NCI-H2196 treated with DMSO at 0.1 percent for 48 hours (cell line): Measurements from ENCODE around the gene TRIM4.
"Not testable (repeated sequence)": the region's sequence is repeated elsewhere in the genome, so short reads cannot be mapped to it uniquely, and the experiment has no call there.

Experiments
- DNase-seq: peaks from one replicate; lab custom pipeline; 2025; ENCODE audit not compliant: unreplicated experiment; lab: John Stamatoyannopoulos, UW

Gene TRIM4, protein sequence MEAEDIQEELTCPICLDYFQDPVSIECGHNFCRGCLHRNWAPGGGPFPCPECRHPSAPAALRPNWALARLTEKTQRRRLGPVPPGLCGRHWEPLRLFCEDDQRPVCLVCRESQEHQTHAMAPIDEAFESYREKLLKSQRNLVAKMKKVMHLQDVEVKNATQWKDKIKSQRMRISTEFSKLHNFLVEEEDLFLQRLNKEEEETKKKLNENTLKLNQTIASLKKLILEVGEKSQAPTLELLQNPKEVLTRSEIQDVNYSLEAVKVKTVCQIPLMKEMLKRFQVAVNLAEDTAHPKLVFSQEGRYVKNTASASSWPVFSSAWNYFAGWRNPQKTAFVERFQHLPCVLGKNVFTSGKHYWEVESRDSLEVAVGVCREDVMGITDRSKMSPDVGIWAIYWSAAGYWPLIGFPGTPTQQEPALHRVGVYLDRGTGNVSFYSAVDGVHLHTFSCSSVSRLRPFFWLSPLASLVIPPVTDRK

DNA sequence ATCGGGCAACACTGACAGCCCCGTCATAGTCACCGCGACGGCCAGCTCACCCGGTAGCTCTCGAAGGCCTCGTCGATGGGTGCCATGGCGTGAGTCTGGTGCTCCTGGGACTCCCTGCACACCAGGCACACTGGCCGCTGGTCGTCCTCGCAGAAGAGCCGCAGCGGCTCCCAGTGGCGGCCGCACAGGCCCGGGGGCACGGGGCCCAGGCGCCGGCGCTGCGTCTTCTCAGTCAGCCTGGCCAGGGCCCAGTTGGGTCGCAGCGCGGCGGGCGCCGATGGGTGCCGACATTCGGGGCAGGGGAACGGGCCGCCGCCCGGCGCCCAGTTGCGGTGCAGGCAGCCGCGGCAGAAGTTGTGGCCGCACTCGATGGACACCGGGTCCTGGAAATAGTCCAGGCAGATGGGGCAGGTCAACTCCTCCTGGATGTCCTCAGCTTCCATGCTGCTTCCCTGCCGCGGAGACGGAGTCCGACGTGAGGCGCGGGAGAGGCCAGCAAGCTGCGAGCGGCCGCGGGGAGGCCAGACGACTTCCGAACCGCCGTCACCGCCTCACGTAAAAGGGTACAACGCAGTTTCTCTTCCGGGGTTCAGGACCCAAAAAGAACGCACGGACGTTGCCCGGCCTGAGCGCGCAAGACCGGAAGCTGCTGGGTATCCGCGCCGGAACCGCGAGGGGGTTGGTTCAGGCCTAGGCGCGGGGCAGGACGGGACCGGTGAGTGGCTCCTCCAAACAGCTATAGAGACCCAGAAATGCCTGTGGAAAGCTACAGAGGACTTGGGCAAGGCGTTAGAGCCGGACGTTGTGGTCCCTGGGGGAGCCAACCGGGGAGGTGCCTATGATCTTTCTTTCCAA, at the start of gene TRIM4:
TRIM4 (minus strand) TSS at position 572 of the 855 bp plus-strand sequence; CDS start at position 443, 129 bp downstream.
- peak; percentile 91 for DNase-seq

DNA sequence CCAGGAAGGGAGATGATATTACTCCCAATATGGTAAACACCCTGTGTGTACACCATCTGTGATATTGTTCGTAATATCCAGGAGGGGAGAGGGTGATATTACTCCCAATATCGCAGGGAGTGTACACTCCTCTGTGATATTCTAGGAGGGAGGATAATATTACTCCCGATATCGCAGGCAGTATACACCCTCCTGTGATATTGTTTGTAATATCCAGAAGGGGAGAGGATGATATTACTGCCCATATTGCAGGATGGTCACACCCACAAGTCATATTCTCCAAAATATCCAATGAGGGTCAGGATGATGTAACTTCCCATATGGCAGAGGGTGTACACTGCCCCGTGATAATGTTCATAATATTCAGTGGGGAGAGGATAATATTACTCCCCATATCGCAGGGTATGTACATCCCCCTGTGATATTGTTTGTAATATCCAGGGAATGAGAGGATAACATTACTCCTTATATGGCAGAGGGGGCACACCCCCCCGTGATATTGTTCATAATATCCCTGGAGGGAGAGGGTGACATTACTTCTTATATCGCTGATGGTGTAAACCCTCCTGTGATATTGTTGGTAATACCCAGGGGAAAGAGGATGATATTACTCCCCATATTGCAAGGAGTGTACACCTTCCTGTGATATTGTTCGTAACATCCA, 39.4 kb upstream of the TRIM4 start:
- DNase-seq: no peak

- no peak for DNase-seq
These were observed 35.9 kb upstream of the TRIM4 start for GRCh38 chr7:99955247-99955646.

GRCh38 chr7:99954643-99955042, 35.3 kb upstream of the TRIM4 start:
- DNase-seq: not testable (repeated sequence)

DNA sequence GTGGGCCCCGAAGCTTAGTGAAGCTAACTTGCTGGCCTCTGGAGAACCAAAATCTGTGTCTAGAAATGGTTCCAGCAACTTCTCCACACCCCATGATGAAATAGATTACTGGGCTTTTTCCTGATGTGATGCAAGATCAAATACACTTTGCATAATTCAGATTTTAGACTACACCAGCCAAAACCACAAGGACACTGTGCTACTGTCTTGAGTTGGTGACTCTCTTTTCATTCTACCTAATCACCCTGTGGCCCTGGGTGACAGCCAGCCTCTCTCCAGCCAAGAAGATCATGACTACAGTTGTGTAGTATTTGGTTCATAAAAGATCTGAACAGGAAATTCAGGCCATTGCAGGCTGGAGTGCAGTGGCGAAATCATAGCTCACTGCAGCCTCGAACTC, 34.3 kb upstream of the TRIM4 start:
- no peak for DNase-seq

- DNase-seq: not testable (repeated sequence)
These were observed 33.3 kb upstream of the TRIM4 start for GRCh38 chr7:99952649-99953048.

DNA sequence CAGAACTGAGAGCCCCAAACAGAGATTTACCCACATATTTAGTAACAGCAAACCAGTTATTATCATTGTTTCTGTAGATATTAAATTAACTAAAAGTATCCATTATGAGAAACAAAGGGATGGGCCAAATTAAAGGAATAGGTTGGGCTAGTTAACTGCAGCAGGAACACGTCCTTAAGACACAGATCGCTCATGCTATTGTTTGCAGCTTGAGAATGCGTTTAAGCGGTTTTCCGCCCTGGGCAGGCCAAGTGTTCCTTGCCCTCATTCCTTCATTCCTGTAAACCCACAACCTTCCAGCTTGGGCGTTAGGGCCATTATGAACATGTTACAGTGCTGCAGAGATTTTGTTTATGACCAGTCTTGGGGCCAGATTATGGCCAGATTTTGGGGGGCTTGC, 31.5 kb upstream of the TRIM4 start:
- not testable (repeated sequence) for DNase-seq

DNA sequence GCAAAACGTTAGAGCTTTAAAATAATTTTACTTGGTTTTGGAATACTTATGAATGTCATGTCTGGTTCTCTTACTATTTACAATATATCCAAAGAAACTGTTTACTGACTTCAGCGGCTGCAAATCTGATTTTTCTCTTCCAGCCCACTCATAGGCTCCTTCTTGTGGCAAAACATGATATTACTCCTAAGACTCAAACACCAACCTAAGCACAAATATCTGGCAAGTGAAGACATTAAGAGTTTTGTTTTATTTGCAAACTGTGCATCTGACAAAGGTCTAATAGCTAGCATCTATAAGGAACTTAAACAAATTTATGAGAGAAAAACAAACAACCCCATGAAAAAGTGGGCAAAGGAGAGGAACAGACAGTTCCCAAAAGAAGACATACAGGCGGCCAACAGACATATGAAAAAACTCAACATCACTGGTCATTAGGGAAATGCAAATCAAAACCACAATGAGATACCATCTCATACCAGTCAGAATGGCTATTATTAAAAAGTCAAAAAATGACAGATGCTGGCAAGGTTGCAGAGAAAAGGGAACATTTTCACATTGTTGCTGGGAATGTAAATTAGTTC, 30.4 kb upstream of the TRIM4 start:
- no peak for DNase-seq

DNA sequence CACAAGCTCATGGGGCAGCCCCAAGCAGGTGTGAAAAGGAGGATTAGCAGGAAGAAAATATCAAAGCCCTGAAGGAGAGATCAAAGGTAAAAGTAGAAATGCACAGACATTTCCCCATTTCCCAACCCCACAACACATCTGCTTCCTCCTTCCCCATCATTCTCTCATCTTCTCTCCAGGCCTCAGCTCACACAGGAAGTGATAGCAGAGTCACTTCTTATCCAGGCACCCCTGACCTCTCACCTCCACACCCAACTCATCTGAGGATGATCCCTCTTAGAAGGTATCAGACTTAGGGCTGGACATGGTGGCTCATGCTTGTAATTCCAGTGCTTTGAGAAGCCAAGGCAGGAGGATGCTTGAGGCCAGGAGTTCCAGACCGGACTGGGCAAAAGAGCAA, 28.3 kb upstream of the TRIM4 start:
- no peak for DNase-seq

DNA sequence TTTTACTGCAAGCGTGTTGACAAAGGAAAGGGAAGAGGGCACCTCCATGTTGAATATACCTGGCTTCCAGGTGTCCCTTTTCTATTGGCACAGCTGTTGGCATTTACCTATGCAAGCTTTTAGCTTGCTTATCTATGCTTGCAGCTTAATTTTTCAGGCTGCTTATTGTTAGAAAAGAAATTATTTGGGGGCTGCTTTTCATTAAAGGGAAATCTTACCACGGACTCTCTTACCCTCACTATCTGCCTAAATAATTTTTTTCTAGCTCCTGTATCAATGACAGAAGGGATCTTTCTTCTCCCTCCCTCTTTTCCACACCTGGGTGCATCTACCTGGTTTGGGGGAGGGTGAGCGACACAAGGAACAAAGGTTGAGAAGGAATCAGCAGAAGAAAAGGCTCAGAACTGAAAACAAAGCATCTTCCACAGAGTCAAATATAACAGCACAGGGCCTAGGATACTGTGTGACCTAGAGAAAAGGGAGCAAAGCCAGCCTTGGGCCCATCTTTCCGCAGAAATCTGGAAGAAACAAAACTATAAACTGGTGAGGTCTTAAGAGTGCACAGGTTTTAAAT, 25.3 kb upstream of the TRIM4 start:
- DNase-seq: no peak

- no peak for DNase-seq
These were observed 24.5 kb upstream of the TRIM4 start for GRCh38 chr7:99943641-99944496.

- DNase-seq: no peak
These were observed 19.0 kb upstream of the TRIM4 start for GRCh38 chr7:99938296-99938695.

- DNase-seq: not testable (repeated sequence)
These were observed 15.7 kb upstream of the TRIM4 start for GRCh38 chr7:99935009-99935408.

- DNase-seq: no peak
These were observed 11.0 kb upstream of the TRIM4 start for GRCh38 chr7:99930376-99930775.

DNA sequence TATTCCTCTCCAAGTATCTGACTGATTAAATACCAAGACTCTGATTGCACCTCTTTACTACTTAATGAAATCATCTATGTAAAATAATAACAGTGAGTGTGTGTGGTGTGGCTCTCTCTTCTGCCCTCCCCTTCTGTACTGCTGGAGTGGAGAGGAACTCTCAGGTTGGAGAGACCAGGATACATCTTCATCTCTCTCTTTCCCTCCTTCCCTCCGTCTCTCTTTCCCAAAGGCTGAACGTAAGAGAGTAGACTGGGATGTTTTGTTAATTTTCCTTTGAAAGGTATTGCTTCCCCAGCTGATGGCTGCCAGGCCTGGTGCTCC, 10.4 kb upstream of the TRIM4 start:
- no peak for DNase-seq

DNA sequence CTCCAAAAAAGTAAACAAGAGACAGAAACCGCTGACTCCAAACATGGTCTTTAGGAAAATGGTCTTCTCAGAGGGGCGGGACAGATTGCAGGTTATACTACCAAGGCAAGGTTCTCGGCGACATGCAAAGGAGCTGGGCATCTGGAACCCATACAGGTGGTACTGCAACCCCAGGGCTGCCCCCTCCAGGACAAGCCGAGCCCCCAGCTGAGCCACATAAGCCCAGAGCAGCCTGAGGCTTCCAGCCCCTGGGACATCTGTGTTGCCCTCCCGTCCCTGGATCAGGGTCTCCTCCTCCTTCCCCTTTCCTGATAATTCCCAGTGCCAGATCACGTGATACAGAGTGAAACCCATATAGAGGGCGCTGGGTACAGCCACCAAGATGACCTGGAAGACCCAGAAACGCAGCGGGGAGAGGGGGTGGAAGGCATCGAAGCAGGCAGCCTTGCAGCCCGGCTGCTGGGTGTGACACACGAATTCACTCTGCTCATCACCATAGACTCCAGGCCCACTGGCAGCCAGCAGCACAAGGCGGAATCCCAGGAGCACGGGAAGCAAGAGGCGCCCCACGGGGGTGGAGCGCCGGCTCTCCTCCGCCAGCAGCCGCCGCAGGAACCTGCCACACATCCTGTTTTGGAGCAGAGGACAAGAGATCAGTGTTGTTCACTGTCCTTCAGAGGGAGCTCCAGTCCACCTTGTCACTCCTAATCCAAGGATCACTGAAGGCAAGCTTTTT, 9.8 kb upstream of the TRIM4 start, which contains the start of gene GJC3:
GJC3 (minus strand) TSS at position 627 of the 736 bp plus-strand sequence; CDS start at position 627, 0 bp downstream.
- DNase-seq: peak; percentile 51

GRCh38 chr7:99928188-99928587, 8.9 kb upstream of the TRIM4 start:
- no peak for DNase-seq

DNA sequence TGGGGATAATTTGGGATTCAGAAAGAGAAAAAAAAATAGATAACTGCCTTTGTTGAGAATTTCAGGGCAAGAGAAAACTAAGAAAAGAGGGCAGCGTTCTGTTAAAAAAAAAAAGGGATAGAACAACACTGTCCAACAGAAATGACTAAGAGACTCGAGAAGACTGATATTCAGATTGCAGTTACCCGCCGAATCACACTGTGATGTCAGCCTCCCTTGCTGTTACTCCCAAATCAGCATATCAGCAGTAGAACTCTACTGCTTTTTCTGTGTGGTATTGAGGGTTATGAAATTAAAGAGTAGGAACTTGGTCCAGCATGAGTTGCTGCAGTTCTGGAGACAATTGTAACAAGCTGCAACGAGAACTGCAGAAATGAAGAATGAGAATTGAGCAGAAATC, 8.2 kb upstream of the TRIM4 start:
- no peak for DNase-seq

DNA sequence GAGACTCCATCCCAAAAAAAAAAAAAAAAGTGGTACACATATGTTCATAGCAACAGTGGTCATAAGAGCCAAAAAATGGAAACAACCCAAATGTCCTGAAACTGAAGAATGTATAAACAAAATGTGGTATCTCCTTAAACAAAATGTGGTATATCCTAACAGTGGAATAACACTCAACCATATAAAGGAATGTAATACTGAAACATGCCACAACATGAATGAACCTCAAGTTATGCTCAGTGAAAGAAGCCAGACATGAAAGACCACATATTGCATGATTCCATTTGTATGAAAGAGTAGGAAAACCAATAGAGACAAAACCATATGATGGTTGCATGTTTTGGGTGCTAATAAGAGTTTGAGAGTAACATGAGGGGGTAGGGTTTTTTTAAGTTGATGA, 7.0 kb upstream of the TRIM4 start:
- no peak for DNase-seq
